Activated naive CD8-positive, alpha-beta T cell (primary cell): Measurements from ENCODE around the gene BACE2.

Experiments used
- H3K27ac Mint-ChIP-seq: one replicate; pipeline ENCODE4 v1.8.0; 2021; ENCODE audit warnings: mixed read lengths
- H3K27me3 Mint-ChIP-seq: one replicate; pipeline ENCODE4 v1.8.0; 2021; ENCODE audit warnings: mixed read lengths
- H3K36me3 Mint-ChIP-seq: one replicate; pipeline ENCODE4 v1.8.0; 2021; ENCODE audit warnings: mixed read lengths
- H3K4me1 Mint-ChIP-seq: one replicate; pipeline ENCODE4 v1.8.0; 2021; ENCODE audit warnings: low read depth, mixed read lengths
- H3K4me3 Mint-ChIP-seq: one replicate; pipeline ENCODE4 v1.8.0; 2021; ENCODE audit warnings: mild to moderate bottlenecking, mixed read lengths
- H3K9me3 Mint-ChIP-seq: one replicate; pipeline ENCODE4 v1.8.0; 2021; ENCODE audit warnings: low read depth, mixed read lengths

Gene BACE2

GRCh38 chr21:41208376-41208763, 40.4 kb downstream of the BACE2 start:
- H3K27ac Mint-ChIP-seq, result no peak overlapping the region
- H3K4me1 Mint-ChIP-seq, result no peaks in the 10 kb centered on the region
- no peaks in the 10 kb centered on the region for H3K36me3 Mint-ChIP-seq
- no peak overlapping the region for H3K4me3 Mint-ChIP-seq
- H3K27me3 Mint-ChIP-seq, result peaks cover 6% of the 10 kb centered on the region
- H3K9me3 Mint-ChIP-seq, result no peaks in the 10 kb centered on the region

DNA sequence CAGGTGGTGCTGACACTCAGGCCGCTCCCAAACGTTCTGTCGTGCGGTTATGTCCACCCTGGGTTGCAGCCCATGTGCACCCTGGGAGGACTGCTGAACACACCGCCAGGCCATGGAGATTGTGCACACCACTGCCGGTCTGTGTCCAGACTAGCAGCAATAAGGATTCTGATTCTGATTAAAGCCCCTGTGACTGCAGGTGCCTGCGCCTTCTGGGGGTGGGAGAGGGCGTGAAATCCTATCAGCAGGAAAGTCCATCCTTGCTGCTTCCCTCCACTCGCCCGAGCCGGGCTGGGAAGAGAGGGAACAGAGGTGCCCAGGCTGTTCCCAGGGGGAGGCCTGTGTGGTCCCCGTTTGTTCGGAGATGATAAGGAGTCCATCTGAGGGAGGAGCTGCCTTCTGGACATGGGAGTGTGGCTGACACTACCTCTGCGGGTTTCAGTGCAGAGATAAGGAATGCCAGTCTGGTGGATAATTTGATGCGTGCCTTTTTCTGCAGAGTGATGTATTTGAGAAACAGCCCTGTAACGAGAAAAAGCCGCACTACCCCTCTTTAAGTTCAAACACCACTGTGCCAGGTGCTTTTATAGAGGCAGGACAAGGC, 41.2 kb downstream of the BACE2 start:
- H3K9me3 Mint-ChIP-seq, result no peaks in the 10 kb centered on the region
- no peak overlapping the region for H3K27ac Mint-ChIP-seq
- H3K4me1 Mint-ChIP-seq, result no peaks in the 10 kb centered on the region
- no peak overlapping the region for H3K4me3 Mint-ChIP-seq
- H3K27me3 Mint-ChIP-seq, result peaks cover 3% of the 10 kb centered on the region
- no peaks in the 10 kb centered on the region for H3K36me3 Mint-ChIP-seq

GRCh38 chr21:41210426-41211059, 42.6 kb downstream of the BACE2 start:
- H3K36me3 Mint-ChIP-seq, result no peaks in the 10 kb centered on the region
- no peaks in the 10 kb centered on the region for H3K4me1 Mint-ChIP-seq
- H3K27me3 Mint-ChIP-seq, result peaks cover 10% of the 10 kb centered on the region
- H3K4me3 Mint-ChIP-seq, result no peak overlapping the region
- H3K9me3 Mint-ChIP-seq, result no peaks in the 10 kb centered on the region
- H3K27ac Mint-ChIP-seq, result no peak overlapping the region

GRCh38 chr21:41211060-41211805, 43.3 kb downstream of the BACE2 start:
- H3K4me1 Mint-ChIP-seq, result no peaks in the 10 kb centered on the region
- H3K4me3 Mint-ChIP-seq, result no peak overlapping the region
- no peaks in the 10 kb centered on the region for H3K9me3 Mint-ChIP-seq
- no peaks in the 10 kb centered on the region for H3K36me3 Mint-ChIP-seq
- no peak overlapping the region for H3K27ac Mint-ChIP-seq
- H3K27me3 Mint-ChIP-seq, result peaks cover 14% of the 10 kb centered on the region

DNA sequence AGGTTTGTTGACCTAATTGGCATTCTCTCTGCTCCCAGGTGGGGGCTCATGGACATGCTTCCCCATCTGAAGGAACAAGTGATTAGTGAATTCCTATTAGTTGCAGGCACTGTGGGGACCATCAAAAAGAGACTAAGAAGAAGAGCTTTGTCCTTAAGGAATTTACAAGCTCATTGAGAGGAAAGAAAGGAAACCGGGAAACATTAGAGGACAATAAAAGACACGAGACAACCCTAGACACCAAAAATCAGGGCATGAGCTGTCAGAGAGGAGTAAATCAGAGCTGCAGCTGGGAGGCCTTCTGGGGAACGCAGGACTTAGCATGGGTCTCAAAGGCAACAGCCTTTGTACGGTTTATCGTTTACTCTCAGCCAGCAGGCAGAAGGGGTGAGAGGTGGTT, 45.1 kb downstream of the BACE2 start:
- H3K27me3 Mint-ChIP-seq, result peaks cover 16% of the 10 kb centered on the region

DNA sequence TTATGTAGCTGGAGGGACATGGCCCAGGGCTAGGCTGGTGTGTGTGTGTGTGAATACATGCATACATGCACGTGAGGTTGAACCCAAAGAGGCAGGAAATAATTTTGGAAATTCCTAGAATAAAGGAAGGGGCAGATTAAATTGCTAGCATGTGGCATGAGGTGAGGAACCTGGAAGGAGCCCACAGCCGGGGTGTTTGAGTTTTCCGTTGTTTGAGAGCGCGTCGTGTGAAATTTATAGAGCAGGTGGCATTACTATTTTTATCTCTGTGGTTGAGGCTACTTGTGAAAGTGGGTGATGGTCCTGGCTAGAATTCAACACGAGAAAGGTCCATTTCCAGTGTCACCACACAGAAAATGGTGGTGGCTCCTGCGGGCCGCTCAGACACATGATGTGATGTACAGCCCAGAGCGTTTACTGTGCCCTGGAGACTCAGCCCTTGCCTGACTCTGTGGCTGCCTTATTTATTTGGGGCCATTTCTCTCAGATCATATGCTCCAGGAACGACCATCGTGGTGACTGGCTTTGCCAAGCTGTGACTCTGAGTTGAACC, 48.0 kb downstream of the BACE2 start:
- no peaks in the 10 kb centered on the region for H3K4me1 Mint-ChIP-seq
- H3K36me3 Mint-ChIP-seq, result no peaks in the 10 kb centered on the region
- H3K4me3 Mint-ChIP-seq, result no peak overlapping the region
- no peak overlapping the region for H3K27ac Mint-ChIP-seq
- peaks cover 16% of the 10 kb centered on the region for H3K27me3 Mint-ChIP-seq
- H3K9me3 Mint-ChIP-seq, result no peaks in the 10 kb centered on the region

More for the DNA sequence above, 45.1 kb downstream of the BACE2 start:
- Mint-ChIP-seq H3K27ac (no peak overlapping the region), H3K4me1 (no peaks in the 10 kb centered on the region), H3K4me3 (no peak overlapping the region), H3K36me3 (no peaks in the 10 kb centered on the region), H3K9me3 (no peaks in the 10 kb centered on the region)

GRCh38 chr21:41216486-41216885, 48.5 kb downstream of the BACE2 start:
- no peak overlapping the region for H3K4me3 Mint-ChIP-seq

GRCh38 chr21:41217671-41218385, 49.9 kb downstream of the BACE2 start:
- H3K4me1 Mint-ChIP-seq, result no peaks in the 10 kb centered on the region
- H3K27me3 Mint-ChIP-seq, result peaks cover 14% of the 10 kb centered on the region
- H3K4me3 Mint-ChIP-seq, result no peak overlapping the region
- H3K36me3 Mint-ChIP-seq, result no peaks in the 10 kb centered on the region
- no peaks in the 10 kb centered on the region for H3K9me3 Mint-ChIP-seq
- H3K27ac Mint-ChIP-seq, result no peak overlapping the region

More at GRCh38 chr21:41216486-41216885, 48.5 kb downstream of the BACE2 start:
- Mint-ChIP-seq H3K27me3 (peaks cover 14% of the 10 kb centered on the region), H3K36me3 (no peaks in the 10 kb centered on the region), H3K4me1 (no peaks in the 10 kb centered on the region), H3K27ac (no peak overlapping the region), H3K9me3 (no peaks in the 10 kb centered on the region)

DNA sequence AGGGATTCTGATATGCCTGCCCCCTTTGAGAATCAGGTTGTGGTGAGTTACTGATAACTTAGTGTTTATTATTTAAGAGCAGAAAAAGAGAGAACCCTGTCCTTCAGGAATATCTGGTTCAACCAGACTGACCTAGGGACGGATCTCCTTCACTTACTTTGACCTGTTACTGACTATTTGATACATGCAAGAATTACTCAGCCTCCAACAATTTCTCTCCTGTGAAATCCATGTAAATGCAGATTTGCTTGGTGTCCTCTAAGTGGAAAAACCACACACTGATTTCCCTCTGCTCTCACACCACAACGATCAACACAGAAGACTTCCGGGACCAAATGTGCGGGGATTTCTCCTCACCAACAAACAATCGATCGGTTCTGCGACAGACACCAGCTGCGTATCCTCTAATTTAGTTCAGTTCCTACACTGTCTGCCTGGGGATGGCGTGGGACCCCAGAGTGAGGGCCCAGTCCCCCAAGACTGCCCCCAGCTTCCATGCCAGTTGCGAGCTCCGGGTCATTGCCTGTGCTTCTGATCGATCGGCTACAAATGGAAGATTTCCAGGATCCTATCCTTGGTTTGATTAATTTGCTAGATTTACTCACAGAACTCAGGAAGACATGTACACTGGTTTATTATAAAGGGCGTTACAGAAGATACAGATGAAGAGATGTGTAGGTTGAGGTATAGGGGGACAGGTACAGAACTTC, 51.7 kb downstream of the BACE2 start:
- Mint-ChIP-seq H3K27ac (no peak overlapping the region), H3K36me3 (no peaks in the 10 kb centered on the region), H3K9me3 (no peaks in the 10 kb centered on the region), H3K27me3 (peaks cover 10% of the 10 kb centered on the region), H3K4me3 (no peak overlapping the region), H3K4me1 (no peaks in the 10 kb centered on the region)

DNA sequence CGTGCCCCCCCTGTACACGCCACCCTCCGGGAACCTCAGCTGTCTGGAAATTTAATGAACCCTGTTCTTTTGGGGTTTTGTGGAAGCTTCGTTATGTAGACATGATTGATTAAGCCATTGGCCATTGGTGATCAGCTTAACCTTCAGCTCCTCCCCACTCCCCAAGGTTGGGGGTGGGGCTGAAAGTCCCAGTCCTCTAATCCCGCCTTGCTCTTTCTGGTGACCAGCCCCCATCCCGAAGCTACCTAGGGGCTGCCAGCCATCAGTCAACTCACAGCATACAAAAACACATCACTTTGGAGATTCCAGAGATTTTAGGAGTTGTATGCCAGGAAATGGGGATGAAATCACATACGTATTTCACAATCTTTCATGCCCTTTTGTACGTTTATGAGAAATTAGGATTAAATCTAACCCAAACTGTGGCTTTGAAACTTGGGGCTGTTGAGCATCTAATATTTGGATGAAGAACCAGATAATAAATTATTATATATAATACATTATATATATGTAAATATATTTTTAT, 52.3 kb downstream of the BACE2 start:
- Mint-ChIP-seq H3K36me3 (no peaks in the 10 kb centered on the region), H3K9me3 (no peaks in the 10 kb centered on the region), H3K27me3 (peaks cover 8% of the 10 kb centered on the region), H3K27ac (no peak overlapping the region), H3K4me3 (no peak overlapping the region), H3K4me1 (no peaks in the 10 kb centered on the region)

GRCh38 chr21:41222247-41223068, 54.5 kb downstream of the BACE2 start:
- Mint-ChIP-seq H3K9me3 (no peaks in the 10 kb centered on the region), H3K4me3 (no peak overlapping the region), H3K27ac (no peak overlapping the region), H3K36me3 (no peaks in the 10 kb centered on the region), H3K4me1 (no peaks in the 10 kb centered on the region), H3K27me3 (peaks cover 1% of the 10 kb centered on the region)

GRCh38 chr21:41226853-41227252, 58.9 kb downstream of the BACE2 start:
- H3K4me3 Mint-ChIP-seq, result no peak overlapping the region
- no peaks in the 10 kb centered on the region for H3K4me1 Mint-ChIP-seq
- H3K27ac Mint-ChIP-seq, result peak overlapping the region; percentile 68
- H3K27me3 Mint-ChIP-seq, result peaks cover 2% of the 10 kb centered on the region
- H3K9me3 Mint-ChIP-seq, result peaks cover 4% of the 10 kb centered on the region
- H3K36me3 Mint-ChIP-seq, result no peaks in the 10 kb centered on the region

DNA sequence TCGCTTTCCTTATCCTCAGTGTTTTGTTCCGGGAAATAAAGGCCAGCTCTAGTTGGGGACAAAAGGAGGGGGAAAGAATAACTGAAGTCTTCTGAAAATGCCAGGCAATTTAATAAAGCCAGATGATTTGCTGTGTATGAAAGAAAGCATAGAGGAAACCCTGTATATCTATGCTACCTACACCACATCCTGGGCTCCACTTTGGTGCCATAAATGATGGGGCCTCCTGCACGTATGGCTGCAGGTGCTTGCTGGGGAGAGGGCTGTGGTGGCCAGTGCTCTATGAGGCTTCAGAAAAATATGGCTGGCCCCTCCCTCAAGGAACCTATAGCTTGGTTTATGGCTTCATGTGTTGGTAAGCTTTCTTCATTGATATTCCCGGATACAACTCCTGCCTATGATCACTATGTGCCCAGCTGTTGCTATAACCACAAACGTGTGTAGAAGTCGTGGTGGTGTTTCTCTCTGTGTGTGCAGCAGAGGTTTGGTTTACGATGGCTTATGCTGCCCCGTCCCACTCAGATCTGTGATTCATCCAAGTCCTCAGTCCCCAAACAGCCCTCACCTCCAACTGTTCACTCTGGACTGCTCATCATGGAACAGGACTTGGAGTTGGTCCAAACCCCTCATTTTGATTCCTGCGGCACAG, 59.5 kb downstream of the BACE2 start:
- Mint-ChIP-seq H3K36me3 (no peaks in the 10 kb centered on the region), H3K27ac (no peak overlapping the region), H3K9me3 (peaks cover 4% of the 10 kb centered on the region), H3K27me3 (peaks cover 4% of the 10 kb centered on the region), H3K4me1 (no peaks in the 10 kb centered on the region), H3K4me3 (no peak overlapping the region)
